Activated T-helper 17 cell treated with anti-CD3 and anti-CD28 coated beads, Interleukin-2, amount 50 U/mL, for 72 hours (primary cell): ENCODE results near the gene ZNF181. TPM values are rescaled to one million over a fixed set of nuclear protein-coding genes. Genes with fewer than 3 reads are reported as not detected.
A peak's percentile ranks its signal among the peaks of the same experiment; 100 is the strongest.
"Not testable (repeated sequence)": the region's sequence is repeated elsewhere in the genome, so short reads cannot be mapped to it uniquely, and the experiment has no call there.

Source experiments
- ATAC-seq: fragments of 150-1000 bp; cut with Tn5 transposase; replicated peaks from 2 replicates; pipeline ENCODE4 v1.10.0; 2021; ENCODE audit warnings: mild to moderate bottlenecking, moderate library complexity
- H3K27ac Mint-ChIP-seq: one replicate; pipeline ENCODE4 v1.8.0; 2022; ENCODE audit warnings: mixed read lengths
- H3K27me3 Mint-ChIP-seq: one replicate; pipeline ENCODE4 v1.8.0; 2022; ENCODE audit warnings: mixed read lengths
- H3K36me3 Mint-ChIP-seq: one replicate; pipeline ENCODE4 v1.8.0; 2022; ENCODE audit warnings: low read depth, mild to moderate bottlenecking, mixed read lengths
- H3K4me1 Mint-ChIP-seq: one replicate; pipeline ENCODE4 v1.8.0; 2022; ENCODE audit warnings: mixed read lengths
- H3K4me3 Mint-ChIP-seq: one replicate; pipeline ENCODE4 v1.8.0; 2022; ENCODE audit warnings: mild to moderate bottlenecking, mixed read lengths
- H3K9me3 Mint-ChIP-seq: one replicate; pipeline ENCODE4 v1.8.0; 2022; ENCODE audit warnings: mixed read lengths
- total RNA-seq, 2 donors: library from RNA; stranded (reverse); gene quantifications; one replicate each; pipeline ENCODE4 v1.2.3, GENCODE V29; 2022

The ZNF181 gene
- 1 to 10 TPM; 2.4 to 2.6 TPM for total RNA-seq

DNA sequence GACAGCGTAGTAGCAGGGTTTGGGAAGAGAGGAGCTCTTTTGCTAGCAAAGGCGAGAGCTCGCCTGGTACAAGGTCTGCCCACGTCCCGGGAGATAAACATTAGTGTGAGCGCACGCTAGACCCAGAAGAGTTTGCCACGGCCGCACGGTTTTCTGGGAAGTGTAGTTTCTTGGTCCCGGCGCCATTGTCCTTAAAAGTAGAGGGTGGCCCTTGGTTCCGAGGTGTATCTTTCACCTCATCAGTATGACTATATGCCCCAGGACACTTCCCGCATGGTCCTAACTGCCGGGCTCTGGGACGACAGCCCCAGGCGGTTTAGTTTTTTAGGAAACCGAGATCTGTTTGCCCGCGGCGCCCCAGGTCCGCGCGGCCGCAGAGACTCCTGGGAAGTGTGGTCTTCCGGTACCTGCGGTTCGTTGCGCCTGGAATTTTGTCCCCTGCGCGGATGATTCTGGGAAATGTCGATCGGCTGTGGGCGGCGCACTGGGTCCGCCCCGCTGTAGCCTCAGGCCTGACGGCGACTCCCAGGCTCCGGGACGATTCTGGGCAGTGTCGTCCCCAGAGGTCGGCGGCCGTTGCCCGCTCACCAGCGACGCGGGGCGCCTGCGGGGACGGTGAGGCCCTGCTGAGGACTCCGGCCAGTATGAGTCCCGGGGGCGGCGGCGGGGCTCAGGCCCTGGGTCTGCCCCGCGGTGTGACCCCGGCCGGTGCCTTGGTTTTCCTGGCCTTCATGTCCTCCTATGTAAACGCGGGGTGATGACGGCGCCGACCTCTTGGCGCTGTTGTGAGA lies at the start of gene ZNF181:
ZNF181 (plus strand) TSS at position 498 of the 791 bp plus-strand sequence. CDS start 795 bp downstream, outside the sequence.
- peak within 1 kb of the TSS; percentile 94 for H3K27ac Mint-ChIP-seq
- H3K9me3 Mint-ChIP-seq: no peaks in the 10 kb centered on the region
- H3K4me3 Mint-ChIP-seq: peak within 1 kb of the TSS; percentile 93
- peaks cover 11% of the 10 kb centered on the region for H3K4me1 Mint-ChIP-seq
- H3K27me3 Mint-ChIP-seq: peaks cover 3% of the 10 kb centered on the region
- H3K36me3 Mint-ChIP-seq: peaks cover 24% of the 10 kb centered on the region
- ATAC-seq: peak; percentile 85

DNA sequence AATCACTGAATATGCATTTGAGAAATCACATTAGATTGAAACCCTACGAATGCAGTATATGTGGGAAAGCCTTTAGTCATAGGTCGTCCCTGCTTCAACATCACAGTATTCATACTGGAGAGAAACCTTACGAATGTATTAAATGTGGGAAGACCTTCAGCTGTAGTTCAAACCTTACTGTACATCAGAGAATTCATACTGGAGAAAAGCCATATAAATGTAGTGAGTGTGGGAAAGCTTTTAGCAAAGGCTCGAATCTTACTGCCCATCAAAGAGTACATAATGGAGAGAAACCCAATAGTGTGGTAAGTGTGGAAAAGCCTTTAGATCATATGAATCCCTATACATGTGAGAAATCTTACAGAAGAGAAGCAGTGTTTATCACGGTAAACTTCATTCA lies 48.8 kb upstream of the ZNF181 start:
- ATAC-seq, H3K4me1 Mint-ChIP-seq, H3K4me3 Mint-ChIP-seq, H3K27me3 Mint-ChIP-seq, H3K27ac Mint-ChIP-seq: not testable (repeated sequence)
- Mint-ChIP-seq H3K36me3 (peaks cover 48% of the 10 kb centered on the region), H3K9me3 (peaks cover 41% of the 10 kb centered on the region)

DNA sequence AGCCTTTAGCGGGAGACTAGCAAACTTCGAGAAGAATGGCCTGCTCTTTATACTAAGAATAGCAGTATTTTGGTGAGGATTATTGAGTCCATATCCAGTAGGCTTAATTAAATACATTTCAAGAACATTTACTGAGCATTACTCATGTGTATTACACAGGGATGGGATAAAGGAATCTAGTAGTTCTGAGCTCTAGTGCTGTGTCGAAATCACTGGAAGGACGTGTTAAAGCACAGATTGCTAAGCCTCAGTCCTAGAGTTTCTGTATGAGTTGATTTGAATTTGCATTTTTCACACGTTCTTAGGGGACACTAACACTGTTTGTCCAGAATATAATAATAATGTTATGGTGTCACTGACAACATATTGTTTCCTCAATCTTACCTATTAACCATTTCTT lies 47.6 kb upstream of the ZNF181 start:
- ATAC-seq: no peak
- no peaks in the 10 kb centered on the region for H3K4me1 Mint-ChIP-seq
- H3K36me3 Mint-ChIP-seq: peaks cover 36% of the 10 kb centered on the region
- H3K27me3 Mint-ChIP-seq: peaks cover 3% of the 10 kb centered on the region
- H3K27ac Mint-ChIP-seq: no peak overlapping the region
- peaks cover 41% of the 10 kb centered on the region for H3K9me3 Mint-ChIP-seq
- no peak overlapping the region for H3K4me3 Mint-ChIP-seq

DNA sequence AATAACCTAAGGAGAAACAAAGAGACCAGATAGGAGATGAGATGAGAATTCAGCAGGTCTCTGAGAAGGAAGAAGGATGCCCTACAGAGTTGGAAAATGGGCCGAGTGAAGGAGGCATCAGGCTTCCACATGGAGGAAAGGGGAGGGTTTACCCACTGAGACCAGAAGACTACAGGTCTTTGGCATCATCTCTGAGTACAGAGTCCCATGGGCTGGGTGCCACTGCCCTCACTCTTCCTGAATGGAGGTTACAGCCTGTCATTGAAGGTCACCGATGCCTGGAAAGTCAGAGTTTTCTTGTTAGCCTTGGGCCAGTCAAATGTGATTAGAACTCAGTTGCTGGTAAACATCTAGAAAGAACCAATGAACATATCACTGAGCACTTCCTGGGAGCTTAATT lies 46.7 kb upstream of the ZNF181 start:
- no peak overlapping the region for H3K4me3 Mint-ChIP-seq
- ATAC-seq: no peak
- peaks cover 41% of the 10 kb centered on the region for H3K9me3 Mint-ChIP-seq
- peaks cover 5% of the 10 kb centered on the region for H3K27me3 Mint-ChIP-seq
- no peak overlapping the region for H3K27ac Mint-ChIP-seq
- no peaks in the 10 kb centered on the region for H3K4me1 Mint-ChIP-seq
- peaks cover 27% of the 10 kb centered on the region for H3K36me3 Mint-ChIP-seq

DNA sequence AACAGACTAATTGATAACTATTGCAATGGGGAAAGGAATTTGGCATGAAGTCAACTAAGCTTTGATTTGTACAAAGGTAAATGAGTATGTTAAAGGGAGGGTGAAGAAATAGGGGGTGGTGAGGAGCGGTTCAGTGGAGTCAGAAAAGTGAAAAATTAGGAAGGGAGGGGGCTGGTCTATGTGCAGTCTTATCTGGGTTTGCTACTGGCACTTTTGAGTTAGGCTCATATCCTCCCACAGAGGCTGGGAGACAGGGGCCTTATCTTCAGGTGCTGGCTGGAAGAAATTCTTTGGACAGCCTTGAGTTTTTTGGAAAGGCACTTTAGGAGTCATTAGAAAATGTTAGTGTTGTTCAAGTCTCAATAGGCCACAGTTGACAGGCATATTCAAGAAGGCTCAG lies 45.5 kb upstream of the ZNF181 start:
- no peak overlapping the region for H3K27ac Mint-ChIP-seq
- peaks cover 37% of the 10 kb centered on the region for H3K9me3 Mint-ChIP-seq
- no peaks in the 10 kb centered on the region for H3K4me1 Mint-ChIP-seq
- H3K27me3 Mint-ChIP-seq: peaks cover 9% of the 10 kb centered on the region
- H3K36me3 Mint-ChIP-seq: peaks cover 15% of the 10 kb centered on the region
- H3K4me3 Mint-ChIP-seq: no peak overlapping the region
- no peak for ATAC-seq

DNA sequence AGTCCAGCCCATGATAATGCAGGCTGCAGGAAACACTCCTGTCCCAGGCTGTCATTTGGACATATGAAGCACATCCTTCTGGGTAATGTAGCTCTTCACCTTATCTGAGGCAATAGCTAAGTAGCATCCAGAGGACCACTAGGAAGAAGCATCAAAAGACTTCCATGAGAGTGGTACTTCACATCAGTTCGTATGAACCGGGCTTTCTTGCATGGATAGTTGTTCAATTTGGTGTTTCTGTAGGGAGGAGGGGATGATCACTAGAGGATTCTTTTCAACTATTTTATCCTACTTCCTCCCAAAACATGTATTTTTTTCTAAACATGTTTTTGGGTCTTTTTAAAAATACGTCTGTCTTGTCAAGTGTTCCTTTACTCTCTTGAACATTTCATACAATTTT lies 43.7 kb upstream of the ZNF181 start:
- peaks cover 27% of the 10 kb centered on the region for H3K9me3 Mint-ChIP-seq
- no peaks in the 10 kb centered on the region for H3K36me3 Mint-ChIP-seq
- no peak for ATAC-seq
- H3K4me3 Mint-ChIP-seq: no peak overlapping the region
- H3K4me1 Mint-ChIP-seq: no peaks in the 10 kb centered on the region
- peaks cover 12% of the 10 kb centered on the region for H3K27me3 Mint-ChIP-seq
- no peak overlapping the region for H3K27ac Mint-ChIP-seq

DNA sequence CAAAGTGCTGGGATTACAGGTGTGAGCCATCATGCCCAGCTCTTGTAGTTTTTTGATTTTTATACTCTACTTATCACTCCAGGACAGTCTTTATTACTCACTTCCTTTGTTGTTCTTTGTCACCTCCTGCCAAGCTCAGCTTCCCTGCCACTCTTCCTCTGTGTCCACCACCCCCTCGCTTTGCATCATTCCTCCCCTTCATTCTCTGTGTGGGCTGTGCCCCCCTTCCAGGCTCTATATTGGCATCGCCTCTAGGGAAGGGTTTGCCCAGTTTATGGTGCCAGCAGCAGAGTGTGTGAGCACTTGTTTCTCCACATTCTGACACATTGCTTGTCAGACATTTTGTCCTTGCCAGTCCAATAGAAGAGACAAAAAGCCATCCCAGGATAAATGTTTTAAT lies 41.5 kb upstream of the ZNF181 start:
- Mint-ChIP-seq H3K4me3 (no peak overlapping the region), H3K27me3 (peaks cover 12% of the 10 kb centered on the region), H3K4me1 (no peaks in the 10 kb centered on the region), H3K9me3 (peaks cover 14% of the 10 kb centered on the region), H3K27ac (no peak overlapping the region), H3K36me3 (no peaks in the 10 kb centered on the region)
- ATAC-seq: no peak

DNA sequence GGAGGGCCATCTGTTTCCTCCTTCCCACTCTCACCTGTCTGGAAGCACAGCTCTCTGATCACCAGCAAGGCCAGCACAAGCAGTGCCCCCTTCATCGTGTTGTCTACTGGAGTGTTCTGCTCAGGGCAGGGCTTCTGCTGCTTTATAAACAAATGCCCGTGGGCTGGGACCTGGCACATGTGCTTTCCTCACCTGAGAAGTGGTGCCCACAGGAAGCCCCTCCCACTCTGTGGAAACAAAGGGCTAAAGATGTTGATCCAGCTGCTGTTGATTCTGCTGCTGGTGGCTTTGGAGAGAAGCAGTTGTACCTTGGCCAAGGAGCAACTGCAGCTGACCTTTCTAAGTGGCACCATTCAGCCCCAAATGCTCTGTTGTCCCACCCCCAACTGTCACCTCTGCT lies 26.4 kb upstream of the ZNF181 start:
- ATAC-seq: no peak
- Mint-ChIP-seq H3K4me1 (no peaks in the 10 kb centered on the region), H3K27ac (no peak overlapping the region), H3K4me3 (no peak overlapping the region), H3K27me3 (peaks cover 15% of the 10 kb centered on the region), H3K36me3 (no peaks in the 10 kb centered on the region), H3K9me3 (no peaks in the 10 kb centered on the region)

DNA sequence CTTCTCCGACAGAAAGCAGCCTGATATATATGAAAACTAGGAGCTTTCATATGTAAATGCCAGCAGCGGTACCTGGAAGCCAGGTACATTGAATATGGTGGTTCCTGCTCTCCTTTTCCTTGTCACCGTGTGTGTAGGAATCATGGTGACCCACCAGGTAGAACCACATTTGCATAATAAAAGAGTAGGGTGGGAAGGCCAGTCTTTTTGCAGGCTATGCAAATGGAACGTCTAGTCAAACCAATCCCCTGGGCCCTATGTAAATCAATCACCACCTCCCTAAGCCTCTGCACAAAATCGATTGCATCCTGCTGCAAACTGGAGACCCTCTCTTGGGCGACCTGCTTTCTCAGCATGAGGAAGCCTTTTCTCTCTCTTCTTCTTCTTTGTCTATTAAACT lies 22.2 kb upstream of the ZNF181 start:
- Mint-ChIP-seq H3K27me3 (peaks cover 19% of the 10 kb centered on the region), H3K27ac (no peak overlapping the region), H3K4me3 (no peak overlapping the region), H3K4me1 (no peaks in the 10 kb centered on the region), H3K36me3 (no peaks in the 10 kb centered on the region), H3K9me3 (no peaks in the 10 kb centered on the region)
- no peak for ATAC-seq

DNA sequence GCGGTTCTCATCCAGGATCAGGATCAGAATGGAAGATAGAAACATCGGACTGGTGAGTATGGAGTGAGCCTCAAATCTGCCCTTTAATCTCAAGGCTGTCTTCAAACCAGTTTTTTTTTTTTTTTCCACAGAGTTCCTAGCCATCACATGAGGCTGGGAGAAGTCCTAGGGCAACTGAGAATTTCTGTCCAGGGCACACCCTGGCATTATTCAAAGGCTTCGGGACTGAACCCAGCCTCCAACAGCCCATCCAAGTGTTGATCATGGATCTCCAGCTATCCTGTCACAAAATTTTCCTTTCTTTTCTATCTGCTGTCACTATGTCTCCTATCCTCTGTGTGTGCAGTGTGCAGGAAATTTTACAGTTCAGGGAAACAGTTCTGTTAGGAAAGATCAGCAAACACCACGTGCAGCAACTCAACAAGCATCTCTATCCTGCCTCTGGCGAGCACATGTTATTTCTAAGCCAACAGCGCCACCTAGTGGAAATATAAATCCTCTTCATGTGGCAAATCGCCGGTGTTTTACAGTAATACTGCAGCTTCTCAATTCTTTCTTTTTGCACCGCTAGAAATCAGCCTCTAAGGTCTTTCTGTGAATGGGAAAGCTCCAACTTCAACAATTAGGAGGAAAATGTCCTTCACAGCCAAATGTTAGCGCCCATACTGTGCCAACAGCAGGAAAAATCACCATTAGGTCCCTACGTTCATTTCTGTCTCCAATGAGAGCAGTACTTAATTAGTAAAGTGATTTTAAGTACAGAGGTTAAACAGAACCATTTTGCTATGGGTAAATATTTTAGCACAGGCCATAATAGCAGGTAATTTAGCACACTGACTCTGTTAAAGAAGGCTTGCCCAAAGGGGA lies 21.4 kb upstream of the ZNF181 start:
- Mint-ChIP-seq H3K4me3 (no peak overlapping the region), H3K36me3 (no peaks in the 10 kb centered on the region), H3K27me3 (peaks cover 19% of the 10 kb centered on the region), H3K9me3 (no peaks in the 10 kb centered on the region), H3K27ac (no peak overlapping the region), H3K4me1 (no peaks in the 10 kb centered on the region)
- peak; percentile 68 for ATAC-seq

DNA sequence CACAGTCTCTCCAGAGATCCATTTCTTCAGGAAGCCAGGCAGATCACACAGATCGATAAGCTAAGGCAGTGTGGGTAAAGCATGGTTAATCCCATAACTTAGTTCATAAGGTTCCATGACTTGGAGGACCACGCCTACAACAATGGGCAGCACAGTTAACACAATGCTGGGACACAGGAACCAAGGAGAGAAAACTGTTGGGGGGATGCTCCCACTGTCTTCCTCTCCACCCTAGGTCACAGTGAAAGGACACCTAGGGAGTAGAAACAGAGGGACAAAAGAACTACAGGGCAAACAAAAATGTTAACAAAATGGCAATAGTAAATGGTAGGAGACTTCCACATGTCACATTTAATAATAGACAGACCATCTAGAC lies 20.8 kb upstream of the ZNF181 start:
- H3K9me3 Mint-ChIP-seq: no peaks in the 10 kb centered on the region
- H3K27ac Mint-ChIP-seq: no peak overlapping the region
- no peak overlapping the region for H3K4me3 Mint-ChIP-seq
- H3K36me3 Mint-ChIP-seq: no peaks in the 10 kb centered on the region
- ATAC-seq: no peak
- peaks cover 19% of the 10 kb centered on the region for H3K27me3 Mint-ChIP-seq
- H3K4me1 Mint-ChIP-seq: no peaks in the 10 kb centered on the region

DNA sequence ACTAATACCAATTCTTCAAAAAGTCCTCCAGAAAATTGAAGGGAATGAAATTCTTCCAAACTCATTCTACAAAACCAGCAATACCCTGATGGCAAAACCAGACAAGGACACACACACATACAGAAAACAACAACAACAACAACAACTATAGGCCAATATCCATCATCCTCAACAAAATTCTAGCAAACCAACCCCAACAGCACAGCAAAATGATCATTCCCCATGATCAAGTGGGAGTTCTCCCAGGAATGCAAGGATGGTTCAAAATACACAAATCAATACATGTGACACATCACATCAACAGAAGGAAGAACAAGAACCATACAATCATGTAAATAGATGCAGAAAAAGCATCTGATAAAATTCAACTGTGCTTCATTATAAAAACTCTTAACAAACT lies 18.7 kb upstream of the ZNF181 start:
- H3K4me1 Mint-ChIP-seq: no peaks in the 10 kb centered on the region
- no peak overlapping the region for H3K4me3 Mint-ChIP-seq
- H3K27ac Mint-ChIP-seq: no peak overlapping the region
- H3K9me3 Mint-ChIP-seq: no peaks in the 10 kb centered on the region
- peaks cover 19% of the 10 kb centered on the region for H3K27me3 Mint-ChIP-seq
- ATAC-seq: no peak
- no peaks in the 10 kb centered on the region for H3K36me3 Mint-ChIP-seq

DNA sequence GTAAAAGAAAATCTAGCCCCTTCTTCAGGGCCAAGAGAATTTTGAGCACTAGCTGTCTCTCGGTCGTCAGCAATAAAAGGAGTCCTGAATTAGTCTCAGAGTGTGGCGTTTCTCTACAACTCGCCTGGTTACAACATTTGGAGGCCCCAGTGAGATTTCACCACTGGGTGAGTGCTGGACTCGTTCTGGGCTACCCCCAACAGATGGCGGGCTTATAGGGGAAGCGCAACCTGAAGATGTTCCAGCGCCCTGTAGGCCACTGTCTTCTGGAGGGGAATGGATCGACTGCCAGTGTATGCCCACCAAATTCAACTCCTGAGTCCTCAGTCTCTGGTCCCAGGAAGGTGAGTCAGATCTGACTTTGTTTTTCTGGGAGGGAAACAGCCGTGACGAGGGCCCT lies 11.7 kb upstream of the ZNF181 start:
- peaks cover 3% of the 10 kb centered on the region for H3K27me3 Mint-ChIP-seq
- no peak for ATAC-seq
- no peak overlapping the region for H3K4me3 Mint-ChIP-seq
- H3K27ac Mint-ChIP-seq: no peak overlapping the region
- H3K9me3 Mint-ChIP-seq: no peaks in the 10 kb centered on the region
- H3K4me1 Mint-ChIP-seq: no peaks in the 10 kb centered on the region
- no peaks in the 10 kb centered on the region for H3K36me3 Mint-ChIP-seq

DNA sequence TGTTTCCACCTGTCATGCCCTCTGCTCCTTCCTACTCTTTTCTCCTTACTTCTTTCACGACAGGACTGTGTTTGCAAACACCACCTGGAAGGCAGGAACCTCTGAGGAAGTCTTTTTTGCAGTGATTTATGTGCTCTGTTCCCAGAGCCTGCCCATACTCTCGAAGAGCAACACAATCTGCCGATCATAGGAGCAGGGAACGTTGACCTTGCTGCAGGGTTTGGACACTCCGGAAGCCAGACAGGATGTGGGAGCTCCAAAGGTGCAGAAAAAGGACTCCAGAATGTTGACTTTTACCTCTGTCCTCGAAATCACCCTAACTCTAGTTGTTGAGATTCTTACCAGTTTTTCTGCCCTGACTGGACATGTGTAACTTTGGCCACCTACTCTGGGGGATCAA lies 8.6 kb upstream of the ZNF181 start:
- Mint-ChIP-seq H3K27me3 (peaks cover 14% of the 10 kb centered on the region), H3K36me3 (no peaks in the 10 kb centered on the region), H3K4me1 (no peaks in the 10 kb centered on the region), H3K9me3 (no peaks in the 10 kb centered on the region), H3K4me3 (no peak overlapping the region), H3K27ac (no peak overlapping the region)
- ATAC-seq: no peak
